Measurements from ENCODE around the gene MMS22L. TPM values are rescaled to one million over a fixed set of nuclear protein-coding genes. Genes with fewer than 3 reads are reported as not detected.
A peak's percentile ranks its signal among the peaks of the same experiment; 100 is the strongest.

MMS22L gene
- polyA plus RNA-seq, 1 donor (not counting 4 experiments of a cell fraction or from before 2014, with no cell fraction given): 14.3 TPM

GRCh38 chr6:97203343-97203742 lies 79.7 kb downstream of the MMS22L start:
- Histone ChIP-seq H3K4me1 (ENCODE audit: control insufficient read depth, extremely low read depth, insufficient read depth, low read length) (no peaks in the 10 kb centered on the region), H2AFZ (ENCODE audit: control insufficient read depth, low read length) (no peak overlapping the region), H3K27me3 (ENCODE audit: control insufficient read depth, extremely low read depth, insufficient read depth, low read length) (no peaks in the 10 kb centered on the region), H3K9me3 (ENCODE audit: control insufficient read depth, low read depth, low read length) (no peaks in the 10 kb centered on the region), H3K27ac (ENCODE audit: control insufficient read depth, insufficient read depth, low read length) (no peak overlapping the region), H3K9ac (ENCODE audit: control insufficient read depth, extremely low read depth, insufficient read depth, low read length) (no peak overlapping the region), H3K36me3 (ENCODE audit: control insufficient read depth in 2 of 2, extremely low read depth in 1 of 2, insufficient read depth in 2 of 2, low read length in 2 of 2) (no peaks in the 10 kb centered on the region), H3K4me2 (ENCODE audit: control insufficient read depth, extremely low read depth, insufficient read depth, low read depth, low read length) (no peak overlapping the region), H3K4me3 (ENCODE audit: control insufficient read depth in 2 of 3, extremely low read depth in 1 of 3, insufficient read depth in 2 of 3, low read depth in 1 of 3, low read length in 3 of 3) (no peak overlapping the region), H3K79me2 (ENCODE audit: control insufficient read depth, insufficient read depth, low read length) (no peaks in the 10 kb centered on the region), H4K20me1 (ENCODE audit: control insufficient read depth, extremely low read depth, insufficient read depth, low read length) (no peaks in the 10 kb centered on the region), H3K9me1 (ENCODE audit: control insufficient read depth, extremely low read depth, insufficient read depth, low read length) (no peaks in the 10 kb centered on the region)
- TF ChIP-seq CTCF (optimal IDR thresholded peaks at IDR 0.05 in 1 of 3, IDR thresholded peaks at IDR 0.05 in 1 of 3, conservative IDR thresholded peaks at IDR 0.05 in 1 of 3; ENCODE audit: extremely low read depth in 1 of 3, insufficient read depth in 2 of 3, low read length in 3 of 3) (no peak), EZH2 (IDR thresholded peaks at IDR 0.05; ENCODE audit: low read length) (no peak)
- no peak for DNase-seq (ENCODE audit: low read depth, low spot score)
- FAIRE-seq: peak; percentile 26
- dilution Hi-C loops (cut with MboI; ENCODE audit: extremely low pct_ligation_motif_present, low sequenced_read_pairs): no loop called here

- FAIRE-seq (no peak), DNase-seq (ENCODE audit: low read depth, low spot score) (no peak)
- H3K4me3 ChIP-seq (ENCODE audit: control insufficient read depth in 2 of 3, extremely low read depth in 1 of 3, insufficient read depth in 2 of 3, low read depth in 1 of 3, low read length in 3 of 3): no peak overlapping the region
- H3K36me3 ChIP-seq (ENCODE audit: control insufficient read depth in 2 of 2, extremely low read depth in 1 of 2, insufficient read depth in 2 of 2, low read length in 2 of 2): no peaks in the 10 kb centered on the region
- no peak overlapping the region for H3K27ac ChIP-seq (ENCODE audit: control insufficient read depth, insufficient read depth, low read length)
- no peaks in the 10 kb centered on the region for H3K9me3 ChIP-seq (ENCODE audit: control insufficient read depth, low read depth, low read length)
- no peak overlapping the region for H2AFZ ChIP-seq (ENCODE audit: control insufficient read depth, low read length)
- H3K27me3 ChIP-seq (ENCODE audit: control insufficient read depth, extremely low read depth, insufficient read depth, low read length): no peaks in the 10 kb centered on the region
- H3K9me1 ChIP-seq (ENCODE audit: control insufficient read depth, extremely low read depth, insufficient read depth, low read length): no peaks in the 10 kb centered on the region
- no peaks in the 10 kb centered on the region for H3K79me2 ChIP-seq (ENCODE audit: control insufficient read depth, insufficient read depth, low read length)
- no peak overlapping the region for H3K9ac ChIP-seq (ENCODE audit: control insufficient read depth, extremely low read depth, insufficient read depth, low read length)
- H3K4me2 ChIP-seq (ENCODE audit: control insufficient read depth, extremely low read depth, insufficient read depth, low read depth, low read length): no peak overlapping the region
- TF ChIP-seq EZH2 (IDR thresholded peaks at IDR 0.05; ENCODE audit: low read length): no peak
- no peak for TF ChIP-seq CTCF (optimal IDR thresholded peaks at IDR 0.05 in 1 of 3, IDR thresholded peaks at IDR 0.05 in 1 of 3, conservative IDR thresholded peaks at IDR 0.05 in 1 of 3; ENCODE audit: extremely low read depth in 1 of 3, insufficient read depth in 2 of 3, low read length in 3 of 3)
- no peaks in the 10 kb centered on the region for H4K20me1 ChIP-seq (ENCODE audit: control insufficient read depth, extremely low read depth, insufficient read depth, low read length)
- no peaks in the 10 kb centered on the region for H3K4me1 ChIP-seq (ENCODE audit: control insufficient read depth, extremely low read depth, insufficient read depth, low read length)
- dilution Hi-C loops (cut with MboI; ENCODE audit: extremely low pct_ligation_motif_present, low sequenced_read_pairs): no loop called here
Measured at GRCh38 chr6:97198046-97198565, 84.9 kb downstream of the MMS22L start.
